Muscle of back (tissue), 11 donors: Measurements from ENCODE around the gene C1orf122. TPM values are rescaled to one million over a fixed set of nuclear protein-coding genes. Genes with fewer than 3 reads are reported as not detected.

Experiments used
- DNase-seq, 3 donors: peaks; one replicate each; pipeline versions ENCODE4 v3.0.0 to v3.0.0-alpha.2; 2013
- polyA plus RNA-seq, 10 donors: library from polyadenylated mRNA; unstranded; fragments of 120-200 nt; gene quantifications; one replicate each; pipeline ENCODE4 v1.2.1, GENCODE V29; 2013; ENCODE audit not compliant: insufficient read length in 10 of 10

Gene C1orf122
- polyA plus RNA-seq, 10 donors: 28.1 to 55.2 (median 34.3) TPM

DNA sequence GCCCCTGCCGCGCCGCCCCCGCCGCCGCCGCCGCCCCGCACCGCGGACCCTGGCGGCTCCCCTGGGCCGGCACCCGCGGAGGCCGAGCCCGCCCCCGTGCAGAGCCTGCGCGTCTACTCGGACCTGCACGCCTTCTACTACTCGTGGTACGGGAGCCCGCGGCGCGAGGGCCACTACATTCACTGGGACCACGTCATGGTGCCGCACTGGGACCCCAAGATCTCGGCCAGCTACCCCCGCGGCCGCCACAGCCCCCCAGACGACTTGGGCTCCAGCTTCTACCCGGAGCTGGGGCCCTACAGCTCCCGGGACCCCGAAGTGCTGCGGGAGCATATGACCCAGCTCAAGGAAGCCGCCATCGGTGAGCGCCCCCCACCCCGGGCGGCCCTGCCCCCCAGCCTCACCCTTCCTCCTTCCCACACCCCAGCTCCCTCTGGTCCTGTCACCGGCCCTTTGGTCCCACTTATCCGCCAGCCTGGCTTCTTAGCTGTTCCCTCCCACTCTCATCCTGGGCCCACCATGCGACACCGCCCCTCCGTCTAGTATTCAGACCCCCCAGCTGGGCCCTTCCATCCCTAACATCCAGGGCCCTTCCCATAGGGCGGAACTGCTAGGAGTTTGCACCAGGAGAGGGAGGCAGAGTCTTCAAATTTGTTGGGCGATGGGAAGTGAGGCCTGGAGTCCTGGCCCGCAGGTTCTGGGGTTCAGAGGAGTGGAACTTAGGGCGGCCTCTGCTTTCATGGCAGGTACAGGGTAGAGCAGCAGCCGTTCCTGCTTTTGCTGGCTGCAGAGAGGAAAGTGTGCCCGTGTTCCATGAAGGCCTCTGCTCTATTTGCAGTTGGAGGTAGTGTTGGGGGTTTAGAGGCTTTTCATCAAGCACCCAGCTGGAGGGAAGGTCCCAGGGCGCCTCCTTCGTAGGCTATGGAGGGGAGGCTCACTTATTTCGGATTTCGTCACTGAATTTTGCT lies 12.9 kb upstream of the C1orf122 start:
- peak in 1 of 3 donors; percentile 22 for DNase-seq

DNA sequence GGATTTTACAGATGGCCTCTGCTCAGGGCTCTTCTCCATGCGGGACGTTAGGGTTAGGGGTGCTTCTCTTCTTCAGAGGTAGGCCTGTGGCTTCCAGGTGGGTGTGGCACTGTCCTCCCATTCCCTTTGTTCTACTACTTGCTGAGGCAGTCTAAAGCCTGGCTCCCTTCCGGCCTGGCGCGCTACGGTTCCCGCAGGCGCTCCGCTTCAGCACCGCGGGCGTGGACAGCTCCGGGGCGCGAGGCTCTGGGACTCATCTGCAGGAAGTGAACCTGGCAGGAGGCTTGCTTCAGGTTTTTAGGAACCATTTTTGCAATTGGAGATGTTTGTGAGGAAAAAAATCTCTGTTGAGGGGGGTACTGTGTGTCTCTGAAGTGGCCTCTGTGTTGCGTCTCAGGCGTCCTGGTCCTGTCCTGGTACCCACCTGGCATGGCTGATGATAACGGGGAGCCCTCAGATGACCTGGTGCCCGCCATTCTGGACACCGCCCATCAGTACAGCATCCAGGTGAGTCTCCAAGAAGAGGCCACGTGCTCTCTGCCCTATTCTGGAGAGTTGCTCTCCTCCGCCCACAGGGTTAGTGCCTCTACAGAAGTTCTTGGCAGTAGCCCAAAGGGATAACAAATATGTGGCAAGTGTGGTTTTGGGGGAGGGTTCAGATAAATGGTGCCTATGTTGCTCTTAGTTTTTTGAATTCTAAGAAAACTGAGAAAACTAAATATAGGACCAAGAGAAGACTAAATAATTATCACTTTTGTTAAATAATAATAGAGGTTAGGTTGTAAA lies 12.1 kb upstream of the C1orf122 start:
- peak; percentile 30 to 82 (median 74) for DNase-seq

DNA sequence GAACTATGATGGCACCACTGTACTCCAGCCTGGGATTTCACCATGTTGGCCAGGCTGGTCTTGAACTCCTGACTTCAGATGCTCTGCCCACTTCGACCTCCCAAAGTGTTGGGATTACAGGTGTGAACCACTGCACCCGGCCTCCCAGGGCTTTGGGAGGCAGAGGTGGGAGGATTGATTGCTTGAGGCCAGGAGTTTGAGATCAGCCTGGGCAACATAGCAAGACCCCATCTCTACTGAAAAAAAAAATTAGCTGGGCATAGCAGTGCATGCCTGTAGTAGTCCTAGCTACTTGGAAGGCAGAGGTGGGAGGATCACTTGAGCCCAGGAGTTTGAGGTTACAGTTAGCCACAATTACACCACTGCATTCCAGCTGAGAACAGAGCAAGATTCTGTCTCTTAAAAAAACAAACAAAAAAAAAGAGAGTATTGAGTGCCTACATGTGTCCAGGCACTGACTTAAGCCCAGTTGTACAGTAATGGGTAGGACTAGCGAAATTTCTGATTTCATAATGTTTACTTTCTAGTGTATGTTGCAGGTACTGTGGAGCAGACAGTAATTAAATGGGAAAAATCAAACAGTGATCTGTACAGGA lies 9.7 kb upstream of the C1orf122 start:
- DNase-seq: no peak

DNA sequence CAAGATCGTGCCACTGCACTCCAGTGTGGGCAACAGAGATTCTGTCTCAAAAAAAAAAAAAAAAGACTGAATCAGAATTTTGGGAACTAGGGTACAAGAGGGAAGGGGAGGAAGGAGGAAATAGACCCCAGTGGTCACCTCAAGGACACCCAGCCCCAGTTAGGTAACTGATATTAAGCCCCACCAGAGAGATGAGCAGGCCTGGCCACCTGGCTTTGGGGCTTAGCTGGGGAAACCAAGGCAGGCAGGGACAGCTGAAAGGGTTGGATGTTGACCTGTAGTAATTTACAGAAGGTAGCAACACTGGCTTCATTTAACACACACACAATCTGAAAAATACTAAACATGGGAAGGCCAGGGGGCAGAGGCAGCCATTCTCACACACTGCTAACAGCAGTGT lies 5.2 kb upstream of the C1orf122 start:
- DNase-seq: no peak

DNA sequence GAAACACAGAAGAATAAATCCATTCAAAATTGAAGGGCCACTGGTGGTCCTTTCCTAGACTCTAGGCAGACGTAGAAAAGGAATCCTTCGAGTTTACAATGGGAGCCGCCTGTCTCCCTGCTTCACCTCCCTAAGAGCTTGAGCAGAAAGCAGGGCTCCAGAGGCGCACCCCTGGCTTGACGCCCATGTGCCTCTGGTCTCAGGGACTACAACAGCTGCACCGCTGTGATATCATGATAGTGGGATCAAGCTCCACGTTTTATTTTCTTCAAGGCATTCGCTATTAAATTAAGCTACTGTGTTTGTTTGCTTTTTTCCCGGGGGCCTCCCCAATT lies 403 bp upstream of the C1orf122 start:
- no peak for DNase-seq

DNA sequence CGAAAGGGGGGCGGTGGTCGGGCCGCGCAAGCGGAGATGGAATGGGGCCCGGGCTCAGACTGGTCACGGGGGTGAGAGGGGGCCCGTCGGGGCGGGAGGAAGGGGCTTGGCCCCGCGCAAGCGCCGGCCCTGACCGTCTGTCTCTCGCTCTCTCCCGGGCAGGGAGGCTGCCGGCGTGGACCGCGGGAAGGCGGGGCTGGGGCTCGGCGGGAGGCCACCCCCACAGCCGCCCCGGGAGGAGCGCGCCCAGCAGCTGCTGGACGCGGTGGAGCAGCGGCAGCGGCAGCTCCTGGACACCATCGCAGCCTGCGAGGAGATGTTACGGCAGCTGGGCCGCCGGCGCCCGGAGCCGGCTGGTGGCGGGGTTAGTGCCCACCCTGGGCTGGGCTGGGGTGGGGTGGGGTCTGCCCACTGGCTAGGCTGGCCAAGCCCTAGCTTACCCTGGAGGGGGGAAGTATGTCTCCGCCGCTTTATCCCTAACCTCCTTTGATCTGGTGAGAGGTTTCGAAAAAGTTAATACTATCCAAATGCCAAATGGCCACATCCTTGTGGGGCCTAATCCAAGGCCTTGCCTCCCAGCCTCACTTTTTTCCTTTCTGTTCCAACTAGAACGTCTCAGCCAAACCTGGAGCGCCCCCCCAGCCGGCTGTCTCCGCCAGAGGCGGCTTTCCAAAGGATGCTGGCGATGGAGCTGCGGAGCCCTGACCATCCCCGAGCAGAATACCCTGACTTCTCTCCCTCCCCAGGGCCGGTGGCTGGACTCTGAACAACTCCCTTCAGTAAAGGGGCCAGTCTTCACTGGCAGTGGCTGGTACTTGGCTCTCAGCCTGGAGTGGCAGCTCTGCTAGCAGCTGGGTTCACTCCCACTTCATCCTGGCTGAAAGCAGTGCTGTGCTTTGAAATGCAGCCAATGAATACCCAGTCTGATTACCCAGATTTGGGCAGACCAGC lies 1.1 kb downstream of the C1orf122 start:
- peak in 2 of 3 donors; percentile 58 to 69 for DNase-seq

DNA sequence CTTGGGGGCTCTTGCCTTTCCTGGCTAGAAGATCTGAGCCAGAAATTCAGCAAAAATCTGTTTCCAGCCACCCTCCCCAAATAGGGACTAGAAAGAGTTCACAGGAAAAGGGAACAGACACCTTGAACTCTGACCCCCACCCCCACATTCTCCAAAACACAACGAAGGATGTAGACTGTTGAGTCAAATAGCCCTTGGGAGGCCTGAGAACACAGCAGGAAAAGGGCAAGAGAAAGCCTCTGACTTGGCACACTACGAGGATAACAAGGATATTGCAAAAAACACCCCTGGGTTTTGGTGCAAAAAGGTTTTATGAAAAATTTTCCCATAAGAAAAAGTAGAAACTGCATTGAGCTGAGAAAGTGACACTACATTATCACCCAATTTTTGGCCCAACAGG lies 2.4 kb downstream of the C1orf122 start:
- no peak for DNase-seq

DNA sequence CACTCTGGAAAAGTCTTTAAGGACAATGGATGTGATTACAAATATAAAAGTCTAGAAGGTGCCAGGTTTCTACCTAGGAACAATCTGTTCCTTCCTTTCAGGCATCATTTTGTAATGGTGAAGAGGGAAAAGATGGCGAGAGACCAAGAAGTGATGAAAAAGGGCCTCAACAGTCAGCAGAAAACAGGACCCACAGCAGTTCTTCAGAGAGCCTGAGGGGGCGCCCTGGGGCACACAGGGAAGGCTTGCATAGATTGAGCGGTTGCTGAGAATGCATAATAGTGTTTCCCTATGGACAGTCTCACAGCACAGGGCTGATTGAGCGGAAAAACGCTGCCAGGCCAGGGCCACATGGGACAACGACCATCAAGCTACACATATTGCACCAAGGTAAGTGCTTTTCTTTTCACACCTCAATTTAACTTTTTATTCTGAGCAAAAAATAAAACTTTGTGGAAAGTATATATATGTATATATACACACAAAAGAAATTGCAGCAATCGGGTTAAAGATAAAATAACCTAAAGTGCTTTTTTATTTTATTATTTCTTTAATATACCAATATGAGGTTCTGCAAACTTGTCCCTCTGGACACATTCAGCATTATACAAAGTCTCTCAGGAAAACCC lies 3.6 kb downstream of the C1orf122 start:
- DNase-seq: peak; percentile 53 to 79 (median 71)

DNA sequence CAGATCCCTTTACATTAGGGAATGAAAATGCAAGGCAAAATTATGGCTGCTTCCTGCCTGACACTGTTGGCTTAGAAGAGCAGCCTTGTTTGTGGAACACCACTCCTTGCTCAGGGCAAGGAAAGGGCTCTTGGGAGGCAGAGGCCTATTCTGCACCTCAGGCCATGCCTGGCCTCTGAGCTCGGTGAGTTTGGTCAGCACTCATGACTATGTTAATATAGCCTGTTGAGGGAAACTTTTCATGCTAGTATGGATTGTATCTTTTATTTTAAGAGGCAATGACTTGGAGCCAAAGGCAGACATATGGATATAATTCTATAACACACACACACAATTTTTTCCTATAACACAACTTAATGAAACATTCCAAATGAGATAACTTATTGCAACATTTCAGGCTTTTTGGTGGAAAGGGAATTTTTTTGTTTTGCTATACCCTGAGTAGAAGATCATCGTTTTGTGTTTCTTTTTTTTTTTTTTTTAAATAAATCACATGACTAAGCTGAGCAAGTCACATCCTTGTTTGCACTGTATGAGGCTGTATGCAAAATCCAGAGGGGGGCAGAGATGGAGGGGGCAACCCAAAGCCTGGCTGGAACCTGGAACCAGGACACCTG lies 6.0 kb downstream of the C1orf122 start:
- DNase-seq: peak; percentile 22 to 70 (median 24)

DNA sequence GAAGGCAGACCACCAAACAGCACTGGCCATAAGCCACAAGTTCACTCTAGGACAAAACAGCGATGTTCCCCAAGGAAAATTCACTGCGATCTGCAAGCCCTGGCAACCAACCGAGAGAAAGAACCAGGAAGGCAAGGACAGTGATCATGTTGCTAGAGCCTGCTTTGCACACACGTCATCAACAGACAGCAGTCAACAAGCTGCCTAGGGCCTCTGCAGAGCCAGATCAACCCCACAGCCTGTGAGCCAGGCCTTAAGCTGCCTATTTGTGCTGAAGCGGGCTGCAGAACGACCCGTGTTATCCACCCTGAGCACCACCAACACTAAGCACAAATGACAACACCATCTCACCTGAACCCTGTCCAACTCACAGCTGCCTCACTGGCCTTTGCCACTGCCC lies 6.7 kb downstream of the C1orf122 start:
- peak in 2 of 3 donors; percentile 10 to 34 for DNase-seq

DNA sequence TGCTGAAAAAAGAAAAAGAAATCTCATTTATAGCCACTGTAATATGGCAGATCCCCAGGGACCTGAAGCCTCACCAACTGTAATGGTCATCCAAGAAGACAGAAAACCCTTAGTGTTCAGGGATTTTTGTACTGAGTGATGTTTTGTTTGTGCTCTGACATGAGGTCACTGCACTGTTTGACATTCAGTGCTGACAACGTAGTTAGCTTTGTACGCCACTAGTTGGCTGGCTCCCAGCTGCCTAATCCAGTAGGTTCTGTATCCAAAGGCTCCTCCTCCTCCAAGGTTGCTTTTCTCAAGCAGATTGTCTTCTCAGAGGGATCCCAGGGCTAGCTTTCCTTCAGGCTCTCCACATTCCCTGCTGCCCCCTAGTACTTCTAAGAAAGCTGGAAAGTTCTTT lies 9.9 kb downstream of the C1orf122 start:
- DNase-seq: no peak

DNA sequence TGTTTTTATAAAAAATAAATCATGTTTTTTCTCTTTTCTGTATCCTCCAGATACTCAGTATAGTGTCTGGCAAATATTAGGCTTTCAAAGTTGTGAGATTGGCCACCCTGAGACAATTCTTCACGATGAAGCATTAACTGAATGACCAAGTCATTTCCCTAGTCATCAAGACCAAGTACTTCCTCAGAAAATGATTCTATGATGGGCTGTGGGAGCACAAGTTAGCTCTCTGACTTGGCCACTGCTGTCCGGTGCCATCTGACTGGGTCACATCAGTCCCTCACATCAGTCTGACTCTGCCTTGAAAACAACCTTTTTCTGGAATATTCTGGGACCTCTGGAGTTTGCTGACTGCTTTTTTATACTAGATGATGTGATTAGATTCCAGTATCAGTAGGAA lies 13.9 kb downstream of the C1orf122 start:
- DNase-seq: no peak

DNA sequence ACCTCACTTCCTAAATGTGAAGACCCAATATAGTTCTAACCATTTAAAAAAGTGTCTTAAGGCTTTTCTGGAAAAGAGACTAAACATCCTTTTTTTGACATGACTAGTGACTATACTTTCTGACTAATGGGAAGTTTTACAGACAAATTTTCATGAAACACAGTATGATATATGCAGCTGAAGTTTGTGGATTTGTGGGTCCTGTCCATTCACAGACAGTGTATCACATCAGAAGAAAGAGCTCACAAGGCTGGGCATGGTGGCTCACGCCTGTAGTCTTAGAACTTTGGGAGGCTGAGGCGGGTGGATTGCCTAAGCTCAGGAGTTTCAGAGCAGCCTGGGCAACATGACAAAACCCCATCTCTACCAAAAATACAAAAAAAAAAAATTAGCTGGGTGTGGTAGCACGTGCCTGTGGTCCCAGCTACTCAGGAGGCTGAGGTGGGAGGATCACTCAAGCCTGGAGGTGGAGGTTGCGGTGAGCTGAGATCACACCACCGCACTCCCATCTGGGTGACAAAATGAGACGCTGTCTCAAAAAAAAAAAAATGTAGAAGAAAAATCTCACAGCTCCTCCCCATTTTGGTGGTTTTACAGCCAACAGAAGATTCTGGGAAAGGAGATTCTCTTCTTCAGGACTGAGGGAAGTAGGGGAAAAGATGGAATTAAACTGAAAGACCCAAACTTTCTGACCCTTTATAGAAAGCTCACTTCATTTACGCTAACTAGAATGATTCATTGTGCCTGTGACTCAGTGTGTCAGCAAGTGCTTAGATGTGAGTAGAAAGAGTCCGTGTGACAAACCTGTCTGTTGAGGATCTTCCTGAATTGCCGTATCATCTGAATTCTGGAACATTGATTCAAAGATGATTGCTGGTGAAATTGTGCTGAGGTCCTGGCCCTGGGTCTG lies 15.6 kb downstream of the C1orf122 start:
- DNase-seq: no peak

DNA sequence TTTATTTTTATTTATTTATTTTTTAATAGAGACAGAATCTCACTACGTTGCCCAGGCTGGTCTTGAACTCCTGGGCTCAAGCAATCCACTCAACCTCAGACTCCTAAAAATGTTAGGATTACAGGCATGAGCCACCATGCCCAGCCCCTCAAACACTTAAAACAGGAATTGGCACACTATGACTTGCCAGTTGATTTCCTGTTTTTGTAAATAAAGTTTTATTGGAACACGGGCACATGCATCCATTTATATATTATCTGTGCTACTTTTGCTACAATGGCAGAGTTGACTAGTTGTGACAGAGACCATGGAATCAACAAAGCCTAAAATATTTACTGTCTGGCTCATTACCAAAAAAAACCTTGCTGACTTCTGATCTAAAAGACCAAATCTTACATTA lies 16.4 kb downstream of the C1orf122 start:
- DNase-seq: no peak

DNA sequence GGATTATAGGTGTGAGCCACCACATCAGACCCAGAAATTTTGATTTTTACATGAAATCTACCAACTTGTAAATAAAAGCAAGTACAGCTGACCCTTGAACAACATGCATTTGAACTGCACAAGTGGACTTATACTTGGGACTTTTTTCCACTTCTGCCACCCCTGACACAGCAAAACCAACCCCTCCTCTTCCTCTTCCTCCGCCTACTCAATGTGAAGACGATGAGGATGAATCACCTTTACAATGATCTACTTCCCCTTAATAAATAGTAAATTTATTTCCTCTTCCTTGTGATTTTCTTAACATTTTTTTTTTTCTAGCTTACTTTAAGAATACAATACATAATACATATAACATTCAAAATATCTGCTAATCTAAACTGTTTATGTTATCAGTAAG lies 17.9 kb downstream of the C1orf122 start:
- DNase-seq: no peak

DNA sequence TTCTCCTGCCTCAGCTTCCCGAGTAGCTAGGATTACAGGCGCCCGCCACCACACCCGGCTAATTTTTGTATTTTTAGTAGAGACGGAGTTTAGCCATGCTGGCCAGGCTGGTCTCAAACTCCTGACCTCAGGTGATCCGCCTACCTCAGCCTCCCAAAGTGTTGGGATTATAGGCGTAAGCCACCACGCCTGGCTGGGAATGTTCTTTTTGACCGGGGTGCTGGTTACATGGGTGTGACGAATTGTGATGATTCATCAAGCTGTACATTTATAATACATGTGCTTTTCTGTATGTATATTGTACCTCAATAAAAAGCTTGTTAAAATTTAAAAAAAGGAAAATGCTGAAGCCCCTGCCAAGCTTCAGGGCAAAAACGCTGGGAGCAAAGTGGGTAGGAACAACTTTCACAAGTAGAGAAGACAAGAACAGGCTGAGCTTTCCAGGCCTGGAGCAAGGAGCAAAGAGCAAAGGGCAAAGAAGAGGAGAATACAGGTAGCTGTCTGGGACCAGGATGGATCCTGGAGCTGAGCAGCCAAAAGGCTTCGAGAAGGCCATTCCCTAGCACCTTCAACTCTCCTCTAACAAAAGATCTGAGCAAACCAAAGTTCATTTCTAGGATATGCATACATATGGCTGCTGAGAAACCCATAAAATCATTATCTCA lies 21.0 kb downstream of the C1orf122 start:
- DNase-seq: no peak

DNA sequence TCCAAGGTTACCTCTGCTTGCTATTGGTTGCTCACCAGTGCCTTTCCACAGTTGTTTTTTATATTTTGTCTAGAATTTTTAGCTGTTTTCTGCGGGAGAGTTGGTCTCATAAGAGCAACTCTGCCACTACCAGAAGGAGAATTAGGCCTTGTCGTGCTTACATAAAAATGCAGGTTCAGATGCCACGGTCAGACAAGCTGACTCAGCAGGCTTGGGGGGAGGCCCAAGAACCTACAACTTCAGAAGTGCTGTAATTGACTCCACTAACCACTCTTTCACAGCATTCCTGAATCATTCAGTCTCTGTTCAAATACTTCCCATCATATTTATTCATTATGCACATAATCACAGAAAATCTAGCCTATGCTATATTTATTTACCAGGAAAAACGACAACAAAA lies 23.5 kb downstream of the C1orf122 start:
- DNase-seq: no peak

DNA sequence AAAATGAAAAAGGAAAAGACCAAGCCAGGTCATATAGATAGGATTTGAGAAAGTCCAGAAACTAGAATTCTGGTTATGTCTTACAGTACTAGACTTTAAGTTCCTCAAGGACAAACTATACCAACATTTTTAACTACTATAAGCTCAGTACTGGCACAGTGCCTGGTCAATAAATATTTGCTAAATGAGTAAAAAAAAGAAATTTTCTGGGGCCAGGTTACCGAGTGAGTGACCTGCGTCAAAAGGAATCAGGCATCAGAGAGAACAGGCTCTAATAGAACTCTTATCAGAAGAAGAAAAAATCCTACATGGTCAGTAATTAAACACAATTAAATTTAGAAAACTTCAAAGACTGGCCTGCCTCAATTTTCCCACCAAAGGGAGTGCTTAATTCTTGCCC lies 24.2 kb downstream of the C1orf122 start:
- no peak for DNase-seq

DNA sequence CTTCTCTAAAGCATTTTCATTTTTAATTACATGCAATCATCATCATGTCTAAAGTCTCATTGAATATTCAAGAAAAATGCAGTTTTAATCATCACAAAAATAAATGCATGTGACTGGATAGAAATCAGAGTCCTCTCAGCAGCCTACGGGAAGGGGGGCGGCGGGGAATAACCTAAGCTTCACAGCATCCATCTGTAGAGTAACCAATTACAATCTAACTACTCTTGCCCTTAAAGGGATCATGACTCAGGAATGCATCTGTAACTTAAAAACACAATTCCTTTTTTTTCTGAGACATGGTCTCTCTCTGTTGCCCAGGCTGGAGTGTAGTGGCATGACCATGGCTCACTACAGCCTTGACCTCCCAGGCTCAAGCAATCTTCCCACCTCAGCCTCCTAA lies 29.2 kb downstream of the C1orf122 start:
- DNase-seq: no peak
